ENCODE measurements around the gene GNPAT.

The GNPAT gene

GRCh38 chr1:231265379-231265778 is 24.4 kb downstream of the GNPAT start:
- no peaks in the 10 kb centered on the region for H3K4me1 Mint-ChIP-seq
- H3K4me3 Mint-ChIP-seq = no peak overlapping the region
- no peaks in the 10 kb centered on the region for H3K27me3 Mint-ChIP-seq (ENCODE audit: low read depth)
- no peak overlapping the region for H3K27ac Mint-ChIP-seq
- peaks cover 77% of the 10 kb centered on the region for H3K36me3 Mint-ChIP-seq (ENCODE audit: low read depth)
- TF ChIP-seq CTCF (IDR thresholded peaks at IDR 0.05; ENCODE audit: unreplicated experiment in 3 of 3) = no peak
- no peaks in the 10 kb centered on the region for H3K9me3 Mint-ChIP-seq

- peaks cover 70% of the 10 kb centered on the region for H3K36me3 Mint-ChIP-seq (ENCODE audit: low read depth)
- no peak overlapping the region for H3K4me3 Mint-ChIP-seq
- TF ChIP-seq CTCF (IDR thresholded peaks at IDR 0.05; ENCODE audit: unreplicated experiment in 3 of 3) = no peak
- peaks cover 3% of the 10 kb centered on the region for H3K27me3 Mint-ChIP-seq (ENCODE audit: low read depth)
- no peak overlapping the region for H3K27ac Mint-ChIP-seq
- no peaks in the 10 kb centered on the region for H3K9me3 Mint-ChIP-seq
- H3K4me1 Mint-ChIP-seq = no peaks in the 10 kb centered on the region
Measured at GRCh38 chr1:231266811-231267322, 25.9 kb downstream of the GNPAT start.

- peaks cover 3% of the 10 kb centered on the region for H3K27me3 Mint-ChIP-seq (ENCODE audit: low read depth)
- H3K9me3 Mint-ChIP-seq = no peaks in the 10 kb centered on the region
- peak overlapping the region in 1 of 3 experiments; percentile 14 for H3K27ac Mint-ChIP-seq
- TF ChIP-seq CTCF (IDR thresholded peaks at IDR 0.05; ENCODE audit: unreplicated experiment in 3 of 3) = no peak
- H3K4me1 Mint-ChIP-seq = no peaks in the 10 kb centered on the region
- H3K4me3 Mint-ChIP-seq = no peak overlapping the region
- H3K36me3 Mint-ChIP-seq (ENCODE audit: low read depth) = peaks cover 69% of the 10 kb centered on the region
Measured at GRCh38 chr1:231272173-231272572, 31.2 kb downstream of the GNPAT start.

GRCh38 chr1:231272880-231273279 is 31.9 kb downstream of the GNPAT start:
- TF ChIP-seq CTCF (IDR thresholded peaks at IDR 0.05; ENCODE audit: unreplicated experiment in 3 of 3) = no peak
- no peaks in the 10 kb centered on the region for H3K9me3 Mint-ChIP-seq
- no peaks in the 10 kb centered on the region for H3K4me1 Mint-ChIP-seq
- H3K27ac Mint-ChIP-seq = no peak overlapping the region
- peaks cover 3% of the 10 kb centered on the region for H3K27me3 Mint-ChIP-seq (ENCODE audit: low read depth)
- H3K4me3 Mint-ChIP-seq = no peak overlapping the region
- peaks cover 67% of the 10 kb centered on the region for H3K36me3 Mint-ChIP-seq (ENCODE audit: low read depth)

GRCh38 chr1:231274119-231274825 is 33.3 kb downstream of the GNPAT start:
- no peak for TF ChIP-seq CTCF (IDR thresholded peaks at IDR 0.05; ENCODE audit: unreplicated experiment in 3 of 3)
- H3K9me3 Mint-ChIP-seq = no peaks in the 10 kb centered on the region
- peaks cover 65% of the 10 kb centered on the region for H3K36me3 Mint-ChIP-seq (ENCODE audit: low read depth)
- no peaks in the 10 kb centered on the region for H3K4me1 Mint-ChIP-seq
- H3K27me3 Mint-ChIP-seq (ENCODE audit: low read depth) = peaks cover 3% of the 10 kb centered on the region
- H3K4me3 Mint-ChIP-seq = no peak overlapping the region
- H3K27ac Mint-ChIP-seq = no peak overlapping the region
